ENCODE measurements around the gene HES4.

- no peak for TF ChIP-seq POLR2AphosphoS5 (IDR thresholded peaks at IDR 0.05)
- TF ChIP-seq POLR2A (IDR thresholded peaks at IDR 0.05), result no peak
These were observed 47.5 kb upstream of the HES4 start for GRCh38 chr1:1047407-1047806.

Measured in breast epithelium (tissue), 3 donors.